22Rv1 (cell line): Measurements from ENCODE around the gene STK16.

Experiments
- CTCF ChIP-seq: fragments of 450-650 bp; IDR thresholded peaks from 2 replicates; pipeline ENCODE4 v1.5.1; 2017; ENCODE audit warnings: mild to moderate bottlenecking
- ZFX ChIP-seq: fragments of 450-650 bp; IDR thresholded peaks from 2 replicates; pipeline ENCODE4 v1.6.1; 2017; ENCODE audit warnings: antibody characterized with exemption, borderline replicate concordance

- no peak for TF ChIP-seq CTCF
- no peak for TF ChIP-seq ZFX
These were observed 47.3 kb downstream of the STK16 start for GRCh38 chr2:219292616-219293015.
